AG10803 (cell line): ENCODE measurements around the gene NFE2L2.
A peak's percentile ranks its signal among the peaks of the same experiment; 100 is the strongest.
"Not testable (repeated sequence)": the region's sequence is repeated elsewhere in the genome, so short reads cannot be mapped to it uniquely, and the experiment has no call there.

Experiments
- DNase-seq: peaks from one replicate; pipeline ENCODE4 v3.0.0; 2010; ENCODE audit warnings: low read depth
- H3K4me3 ChIP-seq: 2 replicates; pipeline ENCODE4 v1.5.1; 2011; ENCODE audit warnings: mild to moderate bottlenecking, low read length, control low read depth
- TF ChIP-seq, protein P1 (sequence below): conservative IDR thresholded peaks from 2 replicates; pipeline ENCODE4 v1.5.1; 2011; ENCODE audit warnings: mild to moderate bottlenecking, low read length, control low read depth, inconsistent platforms

Gene NFE2L2

GRCh38 chr2:177221534-177221933 lies 43.0 kb downstream of the NFE2L2 start:
- DNase-seq = no peak
- TF ChIP-seq, protein P1, sequence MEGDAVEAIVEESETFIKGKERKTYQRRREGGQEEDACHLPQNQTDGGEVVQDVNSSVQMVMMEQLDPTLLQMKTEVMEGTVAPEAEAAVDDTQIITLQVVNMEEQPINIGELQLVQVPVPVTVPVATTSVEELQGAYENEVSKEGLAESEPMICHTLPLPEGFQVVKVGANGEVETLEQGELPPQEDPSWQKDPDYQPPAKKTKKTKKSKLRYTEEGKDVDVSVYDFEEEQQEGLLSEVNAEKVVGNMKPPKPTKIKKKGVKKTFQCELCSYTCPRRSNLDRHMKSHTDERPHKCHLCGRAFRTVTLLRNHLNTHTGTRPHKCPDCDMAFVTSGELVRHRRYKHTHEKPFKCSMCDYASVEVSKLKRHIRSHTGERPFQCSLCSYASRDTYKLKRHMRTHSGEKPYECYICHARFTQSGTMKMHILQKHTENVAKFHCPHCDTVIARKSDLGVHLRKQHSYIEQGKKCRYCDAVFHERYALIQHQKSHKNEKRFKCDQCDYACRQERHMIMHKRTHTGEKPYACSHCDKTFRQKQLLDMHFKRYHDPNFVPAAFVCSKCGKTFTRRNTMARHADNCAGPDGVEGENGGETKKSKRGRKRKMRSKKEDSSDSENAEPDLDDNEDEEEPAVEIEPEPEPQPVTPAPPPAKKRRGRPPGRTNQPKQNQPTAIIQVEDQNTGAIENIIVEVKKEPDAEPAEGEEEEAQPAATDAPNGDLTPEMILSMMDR = no peak
- no peak overlapping the region for H3K4me3 ChIP-seq

DNA sequence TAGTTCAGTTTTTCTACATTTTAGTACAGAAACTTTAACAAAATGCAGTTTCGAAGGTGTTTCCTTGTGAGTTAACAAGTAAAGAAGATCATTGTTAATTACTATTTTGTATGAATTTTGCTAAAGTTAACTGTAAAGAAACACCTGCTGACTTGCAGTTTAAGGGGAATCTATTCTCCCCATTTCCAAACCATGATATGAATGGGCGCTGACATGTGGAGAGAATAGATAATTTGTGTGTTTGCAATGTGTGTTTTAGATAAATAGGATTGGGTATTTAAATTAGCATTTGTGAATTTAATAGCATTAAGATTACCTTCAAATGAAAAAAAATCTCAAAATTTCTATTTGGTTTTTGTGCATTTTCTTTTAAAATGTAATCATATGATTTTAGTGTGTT lies 44.7 kb downstream of the NFE2L2 start:
- H3K4me3 ChIP-seq, DNase-seq: not testable (repeated sequence)

DNA sequence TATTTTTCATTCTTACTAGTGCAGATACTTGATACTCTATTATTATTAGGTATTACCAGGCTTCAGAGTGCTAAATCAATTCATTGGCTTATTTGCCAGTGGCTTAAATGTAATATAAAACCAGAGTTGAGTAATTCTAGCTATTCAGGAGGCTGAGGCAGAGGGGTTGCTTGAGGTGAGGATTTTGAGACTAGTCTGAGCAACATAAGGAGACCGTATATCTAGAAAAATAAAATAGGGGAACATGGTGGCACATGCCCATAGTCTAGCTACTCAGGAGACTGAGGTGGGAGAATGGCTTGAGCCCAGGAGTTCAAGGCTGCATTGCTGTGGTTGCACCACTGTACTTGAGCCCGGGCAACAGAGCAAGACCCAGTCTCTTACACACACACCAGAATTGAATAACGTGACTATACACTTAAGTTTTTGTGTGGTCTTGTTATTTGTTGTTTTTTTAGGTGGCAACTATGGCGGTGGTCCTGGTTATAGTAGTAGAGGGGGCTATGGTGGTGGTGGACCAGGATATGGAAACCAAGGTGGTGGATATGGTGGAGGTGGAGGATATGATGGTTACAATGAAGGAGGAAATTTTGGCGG lies 47.2 kb downstream of the NFE2L2 start:
- TF ChIP-seq, protein P1 = no peak
- H3K4me3 ChIP-seq = no peak overlapping the region
- no peak for DNase-seq

DNA sequence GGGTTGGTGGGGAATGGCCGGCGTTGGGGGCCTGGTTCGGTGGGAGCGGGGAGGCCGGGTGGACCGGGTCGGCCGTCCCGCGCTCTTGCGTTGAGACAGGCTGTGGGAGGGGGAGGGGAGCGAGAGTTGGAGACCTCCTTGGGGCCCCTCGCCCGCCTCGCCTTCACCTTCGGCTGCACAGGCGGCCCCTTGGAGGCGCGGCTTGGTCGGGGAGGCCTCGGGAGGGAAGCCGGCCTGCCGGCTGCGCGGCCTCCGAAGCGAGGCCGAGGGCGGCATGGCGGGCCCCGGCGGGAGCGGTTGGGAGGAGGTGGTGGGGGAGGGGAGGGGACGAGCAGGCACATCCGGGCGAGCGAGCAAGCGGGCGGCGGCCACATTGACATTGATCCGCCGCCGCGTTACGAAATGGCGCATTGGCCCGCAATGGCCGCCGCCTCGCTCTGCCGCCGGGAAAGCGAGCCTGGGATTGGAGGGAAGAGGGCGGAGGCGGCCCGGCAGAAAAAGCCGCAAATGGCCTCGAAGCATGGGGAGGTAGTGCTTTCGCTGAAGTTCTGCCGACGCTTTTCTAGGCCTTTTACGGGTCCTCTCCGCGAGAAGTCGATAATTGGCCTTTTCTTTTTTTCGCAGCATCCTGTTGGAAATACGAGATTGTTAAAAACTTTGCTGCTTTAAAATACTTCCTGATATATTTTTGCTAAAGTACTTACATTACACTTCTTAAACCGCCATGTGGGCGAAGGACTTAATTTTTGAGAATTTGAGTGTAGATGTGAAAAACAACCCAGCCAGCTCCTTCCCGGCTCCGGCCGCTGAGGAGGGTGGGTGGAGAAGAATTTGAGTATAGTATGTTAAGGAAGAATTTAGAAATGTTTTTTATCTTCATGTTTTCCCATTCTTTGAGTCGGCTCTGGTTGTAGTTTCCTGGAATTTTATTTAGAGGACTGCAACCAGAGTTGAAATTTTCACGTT lies 51.4 kb downstream of the NFE2L2 start:
- H3K4me3 ChIP-seq = peak overlapping the region; percentile 85
- DNase-seq = peak; percentile 93
- TF ChIP-seq, protein P1 = no peak

- H3K4me3 ChIP-seq = peak within 1 kb of the TSS; percentile 85
- TF ChIP-seq, protein P1 = peak; percentile 39
- DNase-seq = peak; percentile 99
Observed at GRCh38 chr2:177212106-177212890, 52.2 kb downstream of the NFE2L2 start, which contains the start of gene HNRNPA3. Gene HNRNPA3 (plus strand): TSS chr2:177212794. CDS start chr2:177212800, 6 bp downstream.

- DNase-seq = no peak
- TF ChIP-seq, protein P1 = no peak
- peak overlapping the region; percentile 70 for H3K4me3 ChIP-seq
Observed at GRCh38 chr2:177211576-177212105, 52.9 kb downstream of the NFE2L2 start.

DNA sequence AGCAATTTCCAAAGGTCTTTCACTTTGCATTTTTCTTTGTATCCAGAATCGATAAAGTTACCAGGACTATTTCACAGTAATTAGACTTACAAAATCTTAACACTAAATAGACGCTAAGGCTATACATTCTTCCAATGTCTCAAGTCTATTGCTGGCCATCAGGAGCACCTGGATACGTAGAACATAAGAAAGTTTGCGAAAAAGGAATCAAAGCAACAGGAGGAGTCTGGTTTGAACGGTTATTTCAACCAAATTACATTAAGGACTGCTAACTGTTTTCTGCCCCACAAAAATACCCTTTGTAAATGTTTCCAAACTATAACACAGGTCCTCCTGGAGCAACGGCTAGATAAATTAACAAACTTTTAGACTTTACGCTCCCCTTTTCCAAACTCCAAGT lies 53.4 kb downstream of the NFE2L2 start:
- TF ChIP-seq, protein P1 = no peak
- DNase-seq = no peak

More for the DNA sequence above, 53.4 kb downstream of the NFE2L2 start:
- H3K4me3 ChIP-seq = peak overlapping the region; percentile 70
